HEK293T (cell line): Measurements from ENCODE around the gene INPP4A.

Experiments
- BHLHE40 ChIP-seq: fragments of 450-650 bp; IDR thresholded peaks from 2 replicates; pipeline ENCODE4 v1.6.1; 2016; ENCODE audit warnings: mild to moderate bottlenecking, moderate library complexity, borderline replicate concordance
- CTBP1 ChIP-seq: fragments of 450-650 bp; IDR thresholded peaks from 2 replicates; pipeline ENCODE4 v1.6.1; 2016; ENCODE audit warnings: borderline replicate concordance
- ELF4 ChIP-seq: fragments of 450-650 bp; IDR thresholded peaks from 2 replicates; pipeline ENCODE4 v1.6.1; 2017; ENCODE audit warnings: antibody characterized with exemption
- FOXA1 ChIP-seq: fragments of 450-650 bp; IDR thresholded peaks from 2 replicates; pipeline ENCODE4 v1.6.1; 2016; ENCODE audit warnings: mild to moderate bottlenecking
- FOXK2 ChIP-seq: fragments of 450-650 bp; IDR thresholded peaks from 2 replicates; pipeline ENCODE4 v1.6.1; 2016; ENCODE audit warnings: mild to moderate bottlenecking
- FOXM1 ChIP-seq: fragments of 450-650 bp; IDR thresholded peaks from 2 replicates; pipeline ENCODE4 v1.6.1; 2017; ENCODE audit warnings: mild to moderate bottlenecking, borderline replicate concordance
- L3MBTL2 ChIP-seq: fragments of 450-650 bp; conservative IDR thresholded peaks from 2 replicates; pipeline ENCODE4 v1.6.1; 2016; ENCODE audit warnings: mild to moderate bottlenecking
- LEF1 ChIP-seq: fragments of 450-650 bp; IDR thresholded peaks from 2 replicates; pipeline ENCODE4 v1.6.1; 2017; ENCODE audit warnings: mild to moderate bottlenecking, borderline replicate concordance
- SP1 ChIP-seq: fragments of 450-650 bp; IDR thresholded peaks from 2 replicates; pipeline ENCODE4 v1.6.1; 2017
- SUZ12 ChIP-seq: fragments of 450-650 bp; IDR thresholded peaks from 2 replicates; pipeline ENCODE4 v1.6.1; 2016; ENCODE audit warnings: mild to moderate bottlenecking
- TARDBP ChIP-seq: fragments of 450-650 bp; IDR thresholded peaks from 2 replicates; pipeline ENCODE4 v1.6.1; 2016
- ZNF384 ChIP-seq: fragments of 450-650 bp; IDR thresholded peaks from 2 replicates; pipeline ENCODE4 v1.6.1; 2016
- TF ChIP-seq, protein P1 (sequence below): fragments of 450-650 bp; IDR thresholded peaks from 2 replicates; pipeline ENCODE4 v1.6.1; 2016

DNA sequence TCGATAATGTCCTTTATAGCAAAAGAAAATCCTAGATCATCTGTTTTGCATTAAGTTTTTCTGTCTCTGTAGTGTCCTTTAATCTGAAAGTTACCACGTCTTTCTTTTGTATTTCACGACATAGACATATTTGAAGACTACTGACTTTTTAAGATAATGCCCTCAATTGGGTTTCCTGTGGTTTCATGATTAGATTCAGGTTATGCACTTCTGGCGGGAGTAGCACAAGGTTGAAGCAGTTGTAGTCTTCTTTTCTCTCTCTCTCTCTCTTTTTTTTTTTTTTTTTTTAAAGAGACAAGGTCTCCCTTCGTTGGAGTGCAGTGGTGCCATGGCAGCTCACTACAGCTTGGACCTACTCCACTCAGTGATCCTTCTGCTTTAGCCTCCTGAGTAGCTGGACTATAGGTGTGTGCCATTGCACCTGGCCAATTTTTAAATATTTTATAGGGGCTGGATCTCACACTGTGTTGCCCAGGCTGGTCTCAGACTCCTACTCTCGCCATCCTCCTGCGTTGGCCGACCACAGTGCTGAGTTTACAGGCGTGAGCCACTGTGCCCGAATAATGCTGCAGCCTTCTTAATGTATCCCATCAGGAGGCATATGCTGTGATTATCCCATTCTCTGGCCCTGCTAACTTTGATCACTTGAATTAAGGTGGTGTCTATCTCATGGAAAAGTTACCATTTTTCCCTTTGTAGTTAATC is 3.9 kb downstream of the INPP4A start:
- TF ChIP-seq FOXA1: no peak
- no peak for TF ChIP-seq CTBP1
- TF ChIP-seq SP1: no peak
- no peak for TF ChIP-seq LEF1
- TF ChIP-seq ZNF384: peak; percentile 83
- no peak for TF ChIP-seq BHLHE40
- TF ChIP-seq SUZ12: no peak
- no peak for TF ChIP-seq TARDBP
- TF ChIP-seq, protein P1, sequence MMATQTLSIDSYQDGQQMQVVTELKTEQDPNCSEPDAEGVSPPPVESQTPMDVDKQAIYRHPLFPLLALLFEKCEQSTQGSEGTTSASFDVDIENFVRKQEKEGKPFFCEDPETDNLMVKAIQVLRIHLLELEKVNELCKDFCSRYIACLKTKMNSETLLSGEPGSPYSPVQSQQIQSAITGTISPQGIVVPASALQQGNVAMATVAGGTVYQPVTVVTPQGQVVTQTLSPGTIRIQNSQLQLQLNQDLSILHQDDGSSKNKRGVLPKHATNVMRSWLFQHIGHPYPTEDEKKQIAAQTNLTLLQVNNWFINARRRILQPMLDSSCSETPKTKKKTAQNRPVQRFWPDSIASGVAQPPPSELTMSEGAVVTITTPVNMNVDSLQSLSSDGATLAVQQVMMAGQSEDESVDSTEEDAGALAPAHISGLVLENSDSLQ: no peak
- no peak for TF ChIP-seq L3MBTL2
- no peak for TF ChIP-seq FOXK2
- TF ChIP-seq ELF4: no peak
- no peak for TF ChIP-seq FOXM1
